Epithelial cell of proximal tubule (primary cell): ENCODE results near the gene ATG16L1. TPM values are rescaled to one million over a fixed set of nuclear protein-coding genes. Genes with fewer than 3 reads are reported as not detected.

Experiments used
- DNase-seq: peaks from one replicate; pipeline ENCODE4 v3.0.0-alpha.2; 2011; ENCODE audit warnings: low read depth
- H3K4me3 ChIP-seq: 2 replicates; pipeline ENCODE4 v1.5.1; 2011; ENCODE audit warnings: low read depth, mild to moderate bottlenecking, low read length
- total RNA-seq: library from RNA; depleted of rRNA; stranded (reverse); fragments of >200 nt; gene quantifications from 2 replicates; pipeline ENCODE4 v1.2.3, GENCODE V29; 2015
- TF ChIP-seq, protein P1 (sequence below): conservative IDR thresholded peaks from 2 replicates; pipeline ENCODE4 v1.5.1; 2012; ENCODE audit warnings: low read depth, mild to moderate bottlenecking, low read length

The ATG16L1 gene
- total RNA-seq = 29.4 and 29.9 TPM in 2 replicates

GRCh38 chr2:233251306-233252116, at the start of gene ATG16L1:
Gene ATG16L1, plus strand, starts transcription at chr2:233251673. Its CDS starts 155 bp downstream, at chr2:233251828.
- TF ChIP-seq, protein P1, sequence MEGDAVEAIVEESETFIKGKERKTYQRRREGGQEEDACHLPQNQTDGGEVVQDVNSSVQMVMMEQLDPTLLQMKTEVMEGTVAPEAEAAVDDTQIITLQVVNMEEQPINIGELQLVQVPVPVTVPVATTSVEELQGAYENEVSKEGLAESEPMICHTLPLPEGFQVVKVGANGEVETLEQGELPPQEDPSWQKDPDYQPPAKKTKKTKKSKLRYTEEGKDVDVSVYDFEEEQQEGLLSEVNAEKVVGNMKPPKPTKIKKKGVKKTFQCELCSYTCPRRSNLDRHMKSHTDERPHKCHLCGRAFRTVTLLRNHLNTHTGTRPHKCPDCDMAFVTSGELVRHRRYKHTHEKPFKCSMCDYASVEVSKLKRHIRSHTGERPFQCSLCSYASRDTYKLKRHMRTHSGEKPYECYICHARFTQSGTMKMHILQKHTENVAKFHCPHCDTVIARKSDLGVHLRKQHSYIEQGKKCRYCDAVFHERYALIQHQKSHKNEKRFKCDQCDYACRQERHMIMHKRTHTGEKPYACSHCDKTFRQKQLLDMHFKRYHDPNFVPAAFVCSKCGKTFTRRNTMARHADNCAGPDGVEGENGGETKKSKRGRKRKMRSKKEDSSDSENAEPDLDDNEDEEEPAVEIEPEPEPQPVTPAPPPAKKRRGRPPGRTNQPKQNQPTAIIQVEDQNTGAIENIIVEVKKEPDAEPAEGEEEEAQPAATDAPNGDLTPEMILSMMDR = peak; percentile 91
- H3K4me3 ChIP-seq = peak within 1 kb of the TSS; percentile 75
- peak; percentile 54 for DNase-seq

DNA sequence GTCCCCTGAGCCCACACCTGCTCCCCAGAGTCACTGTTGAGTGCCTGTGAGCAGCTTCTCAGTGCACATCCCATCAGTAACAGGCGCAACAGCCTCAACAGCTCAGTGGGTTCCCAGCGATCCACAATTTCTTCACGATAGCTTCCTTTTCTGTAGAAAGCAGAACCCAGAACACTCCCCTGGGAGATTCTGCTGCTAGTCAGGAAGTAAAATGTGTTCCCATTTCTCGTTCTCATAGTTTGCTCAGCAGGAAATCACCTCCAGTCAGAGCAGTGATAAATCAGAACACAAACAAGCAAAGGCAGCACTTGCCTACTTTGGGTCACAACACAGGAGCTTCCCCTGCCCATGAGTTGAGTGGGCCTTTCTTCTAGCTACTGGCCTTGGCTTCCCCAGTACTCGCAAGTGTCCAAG, 48.9 kb upstream of the ATG16L1 start:
- TF ChIP-seq, protein P1 = no peak

DNA sequence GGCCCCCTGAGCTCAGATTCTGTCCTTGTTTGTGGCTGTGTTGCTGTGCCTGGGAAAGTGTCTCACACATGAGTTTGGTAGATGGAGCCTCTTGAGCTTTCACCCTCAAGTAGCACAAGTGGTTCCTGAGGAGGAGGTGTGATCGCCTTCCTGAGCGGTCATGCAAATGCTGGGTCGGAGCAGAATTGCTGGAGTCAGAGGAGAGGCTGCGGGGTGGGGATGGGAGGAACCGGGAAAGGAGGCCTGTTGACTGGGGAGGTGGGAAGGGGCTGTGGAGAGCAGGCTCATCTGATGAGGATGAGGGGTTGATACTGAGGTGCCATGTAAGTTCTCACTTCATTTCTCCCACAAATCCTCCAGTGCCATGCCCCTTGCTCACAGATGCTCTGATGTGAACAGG, 48.4 kb upstream of the ATG16L1 start:
- no peak overlapping the region for H3K4me3 ChIP-seq
- DNase-seq = no peak
- TF ChIP-seq, protein P1 = no peak

More for the DNA sequence above, 48.9 kb upstream of the ATG16L1 start:
- no peak for DNase-seq
- H3K4me3 ChIP-seq = no peak overlapping the region

DNA sequence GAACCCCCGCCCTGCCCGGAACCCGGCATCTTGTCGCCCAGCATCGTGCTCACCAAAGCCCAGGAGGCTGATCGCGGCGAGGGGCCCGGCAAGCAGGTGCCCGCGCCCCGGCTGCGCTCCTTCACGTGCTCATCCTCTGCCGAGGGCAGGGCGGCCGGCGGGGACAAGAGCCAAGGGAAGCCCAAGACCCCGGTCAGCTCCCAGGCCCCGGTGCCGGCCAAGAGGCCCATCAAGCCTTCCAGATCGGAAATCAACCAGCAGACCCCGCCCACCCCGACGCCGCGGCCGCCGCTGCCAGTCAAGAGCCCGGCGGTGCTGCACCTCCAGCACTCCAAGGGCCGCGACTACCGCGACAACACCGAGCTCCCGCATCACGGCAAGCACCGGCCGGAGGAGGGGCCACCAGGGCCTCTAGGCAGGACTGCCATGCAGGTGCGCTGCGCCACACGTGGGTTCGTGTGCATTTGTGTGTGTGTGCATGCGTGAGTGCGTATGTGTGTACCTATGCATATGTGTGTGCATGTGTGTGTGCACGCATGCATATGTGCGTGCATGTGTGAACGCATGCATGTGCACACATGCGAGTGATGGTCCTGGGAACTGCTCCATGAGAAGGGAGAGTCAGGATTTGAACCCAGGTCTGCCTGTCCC, 47.1 kb upstream of the ATG16L1 start:
- H3K4me3 ChIP-seq = no peak overlapping the region
- DNase-seq = no peak
- TF ChIP-seq, protein P1 = no peak

- DNase-seq = no peak
These were observed 42.9 kb upstream of the ATG16L1 start for GRCh38 chr2:233208382-233209116.

DNA sequence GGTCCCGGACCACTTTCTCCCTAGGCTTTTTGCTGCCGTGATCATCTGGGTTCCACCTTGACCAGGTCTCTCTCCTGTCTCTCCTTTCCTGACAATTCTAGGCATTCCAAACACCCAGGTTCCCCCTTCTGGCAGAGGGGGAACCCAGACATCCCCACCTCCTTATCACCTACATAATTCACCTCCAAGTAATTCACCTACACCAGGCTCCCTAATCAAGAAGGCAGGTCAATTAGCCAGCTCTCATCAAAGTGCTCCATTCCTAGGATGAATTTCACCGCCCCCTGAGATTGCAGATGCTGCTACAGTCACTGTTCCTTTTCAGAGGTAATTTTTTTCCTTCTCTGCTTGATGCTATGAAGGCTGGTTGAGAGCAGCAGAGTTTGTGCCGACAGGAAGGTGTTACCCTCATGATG, 42.3 kb upstream of the ATG16L1 start:
- TF ChIP-seq, protein P1 = no peak
- DNase-seq = no peak
- H3K4me3 ChIP-seq = no peak overlapping the region

More at GRCh38 chr2:233208382-233209116, 42.9 kb upstream of the ATG16L1 start:
- no peak overlapping the region for H3K4me3 ChIP-seq
- TF ChIP-seq, protein P1 = no peak
